Loucy (cell line): Measurements from ENCODE around the gene KIDINS220.

Experiments
- CTCF ChIP-seq: fragments of 200-600 bp; sonication (generic); conservative IDR thresholded peaks from 2 replicates; pipeline ENCODE4 v1.5.1; 2014; ENCODE audit warnings: mild to moderate bottlenecking, antibody characterized with exemption, low read length
- EZH2phosphoT487 ChIP-seq: fragments of 200-600 bp; IDR thresholded peaks from 2 replicates; pipeline ENCODE4 v1.6.1; 2018; ENCODE audit warnings: antibody characterized with exemption, mild to moderate bottlenecking, moderate library complexity, borderline replicate concordance

GRCh38 chr2:8685697-8686358, 151.6 kb downstream of the KIDINS220 start:
- TF ChIP-seq EZH2phosphoT487 (no peak), CTCF (peak; percentile 86)
